ENCODE measurements around the gene LAGE3.

The LAGE3 gene

GRCh38 chrX:154452823-154453222 is 26.3 kb downstream of the LAGE3 start:
- no peak for DNase-seq

- no peak for DNase-seq
Observed at GRCh38 chrX:154450312-154450711, 28.8 kb downstream of the LAGE3 start.

DNA sequence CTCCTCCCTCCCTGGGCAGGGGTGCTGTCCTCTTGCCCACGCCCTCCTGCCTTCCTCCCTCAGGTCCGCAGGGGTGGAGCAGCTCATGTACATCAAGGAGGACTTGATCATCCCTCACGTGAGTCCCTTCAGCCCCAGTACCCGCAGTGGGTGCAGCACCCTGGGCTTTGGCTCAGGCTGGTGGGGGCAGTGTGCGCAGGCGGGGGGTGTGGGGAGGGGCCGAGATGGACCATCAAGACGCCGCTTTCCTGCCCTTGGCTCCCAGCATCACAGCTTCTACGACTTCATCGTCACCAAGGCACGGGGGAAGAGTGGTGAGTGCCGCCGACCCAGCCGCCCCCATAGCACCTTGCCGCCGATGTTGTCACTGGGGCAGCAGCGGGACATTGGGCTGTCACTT is 29.5 kb downstream of the LAGE3 start:
- no peak for DNase-seq

- no peak for DNase-seq
Observed at GRCh38 chrX:154448484-154448883, 30.6 kb downstream of the LAGE3 start.

GRCh38 chrX:154446430-154446829 is 32.7 kb downstream of the LAGE3 start:
- no peak for DNase-seq

DNA sequence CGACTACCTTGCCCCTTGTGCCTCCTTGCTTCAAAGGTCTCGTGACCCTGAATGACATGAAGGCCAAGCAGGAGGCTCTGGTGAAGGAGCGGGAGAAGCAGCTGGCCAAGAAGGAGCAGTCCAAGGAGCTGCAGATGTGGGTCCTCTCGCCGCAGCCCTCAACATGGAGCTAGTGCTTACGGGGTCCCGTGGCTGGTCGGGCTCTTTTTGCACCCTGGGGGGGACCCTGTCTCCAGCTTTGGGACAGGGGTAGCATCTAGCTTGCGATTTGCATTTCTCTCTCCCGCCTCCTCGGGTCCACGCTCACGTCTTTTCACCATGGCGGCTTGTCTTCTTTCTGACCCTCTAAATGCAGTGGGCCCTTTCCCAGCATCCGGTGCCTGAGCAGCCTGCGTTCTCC is 33.3 kb downstream of the LAGE3 start:
- no peak for DNase-seq

DNA sequence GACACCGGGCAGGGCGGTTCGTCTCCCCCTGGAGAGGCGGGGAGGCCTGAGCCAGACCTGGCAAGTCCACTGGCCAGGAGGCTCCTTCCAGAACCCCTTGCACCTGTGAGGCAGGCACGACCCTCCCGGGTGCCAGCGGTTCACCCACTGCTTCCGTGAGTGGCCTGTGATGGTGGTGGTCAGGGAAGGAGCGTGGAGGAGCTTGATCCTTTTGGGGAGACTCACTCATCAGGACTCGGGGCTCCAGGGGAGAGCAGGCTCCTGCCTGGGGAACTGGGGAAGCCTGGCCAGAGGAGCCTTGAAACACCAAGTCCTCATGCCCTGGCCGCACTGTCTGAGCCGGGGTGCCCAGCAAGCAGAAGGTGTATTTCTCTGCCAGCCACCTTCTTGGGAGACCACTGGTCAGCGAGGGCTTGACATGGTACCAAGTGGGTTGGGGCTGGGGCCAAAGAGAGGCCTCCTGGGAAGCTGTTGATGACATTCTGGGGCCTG is 34.3 kb downstream of the LAGE3 start:
- no peak for DNase-seq

GRCh38 chrX:154443992-154444754 is 34.9 kb downstream of the LAGE3 start, which contains the start of gene FAM50A:
Gene FAM50A, plus strand, starts transcription at chrX:154444141. Its CDS starts 95 bp downstream, at chrX:154444236.
- DNase-seq = peak; percentile 72

- no peak for DNase-seq
Observed at GRCh38 chrX:154443479-154443910, 35.6 kb downstream of the LAGE3 start.

DNA sequence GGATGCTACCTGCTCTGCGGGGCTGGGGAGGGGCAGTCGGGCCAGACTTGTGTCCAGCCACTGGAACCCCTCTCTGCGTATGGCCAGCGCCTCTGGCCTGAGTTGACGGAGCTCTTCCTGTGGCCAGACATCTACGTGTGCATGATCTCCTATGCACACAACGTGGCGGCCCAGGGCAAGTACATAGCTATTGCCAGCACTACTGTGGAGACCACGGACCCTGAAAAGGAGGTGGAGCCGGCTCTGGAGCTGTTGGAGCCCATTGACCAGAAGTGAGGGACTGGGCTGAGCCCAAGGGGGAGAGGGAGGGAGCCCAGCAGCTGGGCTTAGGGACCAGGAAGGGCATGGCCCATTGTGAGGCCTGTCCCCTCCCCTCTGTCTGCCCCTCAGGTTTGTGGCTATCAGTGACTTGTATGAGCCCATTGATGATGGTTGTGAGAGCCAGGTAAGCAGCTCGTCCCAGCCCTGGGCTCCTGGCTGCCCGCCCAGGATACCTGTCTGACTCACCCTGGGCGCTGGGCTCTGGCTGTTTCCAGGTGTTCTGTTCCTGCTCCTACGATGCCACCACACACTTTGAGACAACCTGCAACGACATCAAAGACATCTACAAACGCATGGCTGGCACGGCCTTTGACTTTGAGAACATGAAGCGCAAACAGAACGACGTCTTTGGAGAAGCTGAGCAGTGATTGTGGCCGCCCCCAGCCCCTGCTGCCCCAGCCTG is 36.9 kb downstream of the LAGE3 start:
- DNase-seq = no peak

DNA sequence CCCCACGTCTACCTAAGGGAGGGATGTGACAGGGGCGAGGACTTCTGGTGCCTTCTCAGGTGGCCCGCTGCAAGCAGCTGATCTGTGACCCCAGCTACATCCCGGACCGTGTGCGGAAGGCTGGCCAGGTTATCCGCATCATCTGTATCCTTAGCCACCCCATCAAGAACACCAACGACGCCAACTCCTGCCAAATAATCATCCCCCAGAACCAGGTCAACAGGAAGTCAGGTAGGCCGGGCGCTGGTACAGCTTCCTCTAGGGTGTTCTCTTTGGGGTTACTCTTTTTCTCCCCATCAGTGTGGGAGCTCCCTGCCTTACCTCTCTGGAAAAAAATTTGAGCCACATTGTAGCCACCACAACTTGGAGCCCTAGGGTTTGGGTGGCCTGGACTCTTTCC is 37.5 kb downstream of the LAGE3 start:
- peak; percentile 37 for DNase-seq

DNA sequence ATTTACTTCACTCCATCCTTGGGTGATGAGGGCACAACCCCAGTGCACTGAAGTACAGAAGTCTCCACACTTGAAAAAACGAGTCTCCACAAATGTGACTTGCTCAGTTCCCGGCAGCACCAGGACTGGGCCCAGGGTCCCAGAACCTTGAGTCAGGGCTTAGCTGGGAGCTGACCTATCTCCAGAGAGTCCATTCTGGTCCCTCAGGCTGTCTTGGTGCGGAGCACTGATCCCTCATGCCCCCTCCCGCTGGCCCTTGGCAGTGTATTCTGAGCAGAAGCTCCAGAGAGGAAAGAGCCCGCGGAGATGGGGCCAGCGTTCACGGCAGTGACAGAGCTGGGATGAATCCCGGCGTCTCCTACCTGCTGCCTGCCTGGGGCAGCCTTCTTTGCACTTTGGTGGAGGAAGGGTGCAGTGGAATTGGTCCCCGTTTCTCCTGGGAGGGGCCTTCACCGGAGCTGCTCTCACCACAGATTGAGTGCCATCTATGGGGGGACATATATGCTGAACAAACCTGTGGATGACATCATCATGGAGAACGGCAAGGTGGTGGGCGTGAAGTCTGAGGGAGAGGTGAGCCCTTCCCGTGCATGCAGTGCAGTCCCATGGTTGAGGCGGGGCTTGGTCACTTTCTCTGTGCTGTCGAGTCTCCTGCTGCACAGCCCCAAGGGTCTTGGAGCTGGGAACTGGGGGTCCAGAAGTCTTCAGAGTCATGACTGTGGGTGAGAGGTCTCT is 38.3 kb downstream of the LAGE3 start:
- DNase-seq = no peak

- DNase-seq = no peak
Observed at GRCh38 chrX:154439841-154440240, 39.2 kb downstream of the LAGE3 start.

DNA sequence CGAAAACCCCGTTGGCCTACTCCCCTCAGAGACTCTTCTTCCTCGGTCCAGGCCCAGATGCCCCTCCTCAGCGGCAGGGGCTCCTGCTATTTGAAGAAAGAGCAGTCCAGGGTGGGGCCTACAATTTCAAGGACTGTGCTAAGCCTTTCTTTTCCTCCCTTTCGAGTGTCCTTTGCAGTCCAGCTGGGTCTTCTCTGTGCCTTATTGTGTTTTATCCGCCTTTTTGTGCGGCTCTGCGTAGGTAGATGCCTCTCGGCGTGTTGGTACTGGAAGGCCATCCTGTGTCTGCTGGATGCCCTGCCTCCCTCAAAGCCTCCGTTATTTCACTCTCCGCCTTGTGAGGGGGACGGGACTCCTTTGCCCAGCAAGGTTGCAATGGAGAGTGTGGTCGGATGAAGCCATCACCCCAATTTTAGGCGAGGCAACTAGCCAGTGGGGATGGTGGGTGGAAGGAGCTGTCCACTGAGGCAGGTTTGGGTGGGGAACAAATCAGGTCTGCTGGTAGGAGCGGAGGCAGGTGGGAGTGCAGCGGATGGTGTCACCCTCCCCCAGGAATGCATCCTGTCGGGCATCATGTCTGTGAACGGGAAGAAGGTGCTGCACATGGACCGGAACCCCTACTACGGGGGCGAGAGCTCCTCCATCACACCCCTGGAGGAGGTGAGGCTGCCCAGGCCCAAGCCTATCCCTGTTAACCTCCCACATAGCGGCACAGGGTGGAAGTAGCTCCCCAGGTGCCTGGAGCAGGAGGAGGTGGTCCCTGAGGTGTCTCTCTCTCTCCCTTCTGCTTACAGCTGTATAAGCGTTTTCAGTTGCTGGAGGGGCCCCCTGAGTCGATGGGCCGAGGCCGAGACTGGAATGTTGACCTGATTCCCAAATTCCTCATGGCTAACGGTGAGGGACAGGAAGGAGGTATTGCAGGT is 40.8 kb downstream of the LAGE3 start:
- DNase-seq = no peak

DNA sequence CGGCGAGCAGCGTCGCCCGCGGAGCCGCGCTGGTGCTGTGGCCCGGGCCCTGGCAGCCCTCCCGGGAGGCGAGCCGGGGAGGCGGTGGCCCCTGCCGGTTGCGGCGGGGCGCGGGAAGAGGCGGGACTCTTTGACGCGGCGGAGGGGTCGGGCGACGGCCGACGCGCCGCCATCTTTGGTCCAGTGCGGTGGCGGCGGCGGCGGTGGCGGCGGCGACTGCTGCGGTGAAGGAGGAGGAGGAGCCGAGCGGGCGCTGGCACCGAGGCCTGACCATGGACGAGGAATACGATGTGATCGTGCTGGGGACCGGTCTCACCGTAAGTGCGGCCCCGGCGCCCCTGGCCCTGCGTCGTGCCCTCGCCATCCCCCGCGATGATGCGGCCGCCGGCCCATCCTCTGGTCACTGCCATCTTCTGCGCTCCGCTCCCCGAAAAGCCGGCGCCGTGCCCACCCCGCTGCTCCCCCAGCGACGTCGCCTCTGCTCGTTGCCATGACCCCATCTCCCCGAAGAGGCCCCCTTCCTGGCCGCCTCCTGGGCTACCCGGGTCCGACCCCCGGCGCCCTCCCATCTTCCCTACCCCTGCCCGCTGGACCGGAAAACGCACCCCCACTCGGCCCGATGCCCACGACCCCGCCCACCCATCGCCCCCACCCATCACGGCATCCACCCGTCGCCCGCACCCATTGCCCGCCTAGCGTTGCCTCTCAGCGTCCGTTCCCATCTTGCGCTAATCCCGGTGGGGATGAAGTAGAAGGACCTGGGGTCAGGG is 41.9 kb downstream of the LAGE3 start, which contains the start of gene GDI1:
Gene GDI1 (plus strand): TSS at position 172 of the 770 bp plus-strand sequence. CDS start 101 bp downstream, at position 273.
- peak; percentile 69 for DNase-seq

GRCh38 chrX:154436374-154436982 is 42.6 kb downstream of the LAGE3 start:
- DNase-seq = peak; percentile 73

DNA sequence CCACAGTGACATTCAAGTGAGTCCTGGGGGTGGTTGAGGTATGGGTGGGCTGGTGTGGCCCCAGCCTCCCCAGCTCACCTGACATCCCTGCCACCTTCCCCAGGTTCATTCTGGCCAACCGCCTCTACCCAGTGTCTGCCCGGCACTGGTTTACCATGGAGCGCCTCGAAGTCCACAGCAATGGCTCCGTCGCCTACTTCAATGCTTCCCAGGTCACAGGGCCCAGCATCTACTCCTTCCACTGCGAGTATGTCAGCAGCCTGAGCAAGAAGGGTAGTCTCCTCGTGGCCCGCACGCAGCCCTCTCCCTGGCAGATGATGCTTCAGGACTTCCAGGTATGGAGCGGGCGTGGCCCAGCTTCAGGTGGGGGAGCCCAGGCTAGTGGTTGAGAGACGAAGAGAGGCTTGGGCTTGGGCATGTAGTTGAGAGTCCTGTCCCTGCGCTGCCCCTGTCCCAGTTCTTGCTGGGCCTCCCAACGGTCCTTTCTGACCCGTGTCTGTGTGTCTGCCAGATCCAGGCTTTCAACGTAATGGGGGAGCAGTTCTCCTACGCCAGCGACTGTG is 43.8 kb downstream of the LAGE3 start:
- DNase-seq = no peak

DNA sequence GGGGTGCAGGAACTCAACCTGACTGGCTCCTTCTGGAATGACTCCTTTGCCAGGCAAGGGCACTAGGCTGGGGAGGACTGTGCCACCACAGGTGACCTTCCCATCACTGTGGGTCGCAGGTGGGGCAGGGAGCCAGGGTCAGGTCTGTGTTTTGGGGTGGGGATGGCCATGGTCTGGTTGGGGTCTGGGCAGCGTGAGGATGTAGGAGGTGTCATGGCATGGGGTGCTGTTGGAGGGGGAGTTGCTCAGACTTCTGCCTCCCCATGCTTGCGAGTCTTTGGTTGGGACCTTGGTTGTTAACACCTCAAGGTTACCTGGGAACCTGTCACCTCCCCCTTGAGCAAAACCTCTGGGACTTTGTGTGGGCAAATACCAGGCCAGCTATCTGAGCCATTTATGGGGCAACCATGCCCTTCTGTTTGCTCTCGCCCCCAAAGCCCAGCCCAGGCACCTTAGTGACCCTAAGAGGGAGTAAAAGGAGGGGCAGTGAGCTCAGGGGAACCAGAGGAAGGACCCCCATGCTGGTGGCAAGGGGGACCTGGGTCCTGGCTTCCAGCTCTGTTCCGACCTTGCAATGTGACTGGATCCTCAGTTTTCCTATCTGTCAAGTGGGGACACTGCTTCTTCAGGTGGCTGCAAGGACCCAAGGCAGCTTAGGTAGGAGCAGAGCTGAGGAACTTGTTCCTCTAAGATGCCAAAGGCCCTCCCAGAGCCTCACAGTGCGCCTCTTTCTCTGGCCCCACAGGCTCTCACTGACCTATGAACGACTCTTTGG is 44.5 kb downstream of the LAGE3 start:
- no peak for DNase-seq

DNA sequence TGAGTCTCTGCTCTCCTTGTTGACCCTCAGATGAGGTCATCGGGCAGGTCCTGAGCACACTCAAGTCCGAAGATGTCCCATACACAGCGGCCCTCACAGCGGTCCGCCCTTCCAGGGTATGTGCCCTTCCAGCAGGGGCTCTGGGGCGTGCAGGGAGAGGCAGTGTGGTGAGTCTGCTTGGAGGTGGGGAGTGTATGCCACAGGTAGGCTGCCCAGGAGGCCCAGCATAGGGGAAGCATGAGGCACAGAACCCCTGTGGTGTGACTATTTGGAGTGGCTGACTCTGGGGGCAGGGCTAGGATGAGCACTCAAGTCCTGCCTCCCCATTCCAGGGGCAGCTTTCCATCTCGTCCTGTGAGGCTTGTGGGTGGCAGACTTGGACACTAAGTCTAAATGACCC is 45.5 kb downstream of the LAGE3 start:
- no peak for DNase-seq

GRCh38 chrX:154432210-154432609 is 46.9 kb downstream of the LAGE3 start:
- no peak for DNase-seq
